Upper lobe of right lung (tissue), 1 donor: ENCODE results near the gene ITPK1. TPM values are rescaled to one million over a fixed set of nuclear protein-coding genes. Genes with fewer than 3 reads are reported as not detected.

Experiments
- ATAC-seq: fragments of 200-7000 bp; cut with Tn5 transposase; one replicate; pipeline ENCODE4 v1.9.1; 2020; ENCODE audit warnings: mild to moderate bottlenecking, moderate library complexity
- DNase-seq: peaks from one replicate; pipeline ENCODE4 v3.0.0-alpha.2; 2020
- H3K27ac ChIP-seq: fragments of 200-600 bp; one replicate; pipeline ENCODE4 v1.8.0; 2022
- H3K27me3 ChIP-seq: fragments of 200-600 bp; one replicate; pipeline ENCODE4 v1.8.0; 2022; ENCODE audit warnings: mild to moderate bottlenecking
- H3K36me3 ChIP-seq: fragments of 200-600 bp; one replicate; pipeline ENCODE4 v1.8.0; 2022
- H3K4me1 ChIP-seq: fragments of 200-600 bp; one replicate; pipeline ENCODE4 v1.8.0; 2022
- H3K4me3 ChIP-seq: fragments of 200-600 bp; one replicate; pipeline ENCODE4 v1.8.0; 2022; ENCODE audit warnings: mild to moderate bottlenecking
- H3K9me3 ChIP-seq: fragments of 200-600 bp; one replicate; pipeline ENCODE4 v1.8.0; 2022
- intact Hi-C: fragments of 100-400 bp; cut with DNase I; formaldehyde crosslinking; loops from one replicate; pipeline ENCODE4 v1.11.0; 2022
- total RNA-seq: library from RNA; stranded (reverse); fragmentation: NEBNext Ultra II Directional; extraction: Animal tissue kit (Norgen Biotek cat#: 25700); gene quantifications from one replicate; pipeline ENCODE4 v1.2.1, GENCODE V29; 2021
- TF ChIP-seq, protein P1 (sequence below): fragments of 200-600 bp; IDR thresholded peaks from one replicate; pipeline ENCODE4 v1.8.0; 2022; ENCODE audit warnings: antibody characterized with exemption
- donor health status: DM: no; HTN: yes; CAD: no; lungs with severe emphysema.

The ITPK1 gene
- total RNA-seq, 1 donor from 2014 or later = 96.9 TPM

DNA sequence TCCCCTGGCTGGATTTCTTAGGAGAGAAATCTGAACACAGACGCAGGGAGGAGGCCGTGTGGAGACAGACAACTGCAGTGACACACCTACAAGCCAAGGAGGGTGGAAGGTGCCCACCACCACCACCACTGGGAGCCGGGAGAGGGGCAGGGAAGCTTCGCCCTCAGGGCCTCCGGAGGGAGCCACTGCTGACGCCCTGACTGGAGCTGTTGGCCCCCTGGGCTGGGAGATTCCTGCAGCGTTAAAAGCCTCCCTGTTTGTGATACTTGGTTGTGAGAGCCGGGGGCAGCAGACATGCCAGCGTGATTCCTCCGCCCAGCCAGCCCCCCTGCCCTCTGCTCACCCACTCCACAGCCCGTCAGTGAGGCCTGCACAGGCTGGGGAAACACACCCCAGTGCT lies 120.8 kb downstream of the ITPK1 start:
- Histone ChIP-seq H3K9me3 (no peaks in the 10 kb centered on the region), H3K27me3 (no peaks in the 10 kb centered on the region), H3K27ac (no peak overlapping the region), H3K4me1 (no peaks in the 10 kb centered on the region), H3K36me3 (peaks cover 8% of the 10 kb centered on the region), H3K4me3 (no peak overlapping the region)
- DNase-seq (no peak), ATAC-seq (no peak)
- TF ChIP-seq, protein P1, sequence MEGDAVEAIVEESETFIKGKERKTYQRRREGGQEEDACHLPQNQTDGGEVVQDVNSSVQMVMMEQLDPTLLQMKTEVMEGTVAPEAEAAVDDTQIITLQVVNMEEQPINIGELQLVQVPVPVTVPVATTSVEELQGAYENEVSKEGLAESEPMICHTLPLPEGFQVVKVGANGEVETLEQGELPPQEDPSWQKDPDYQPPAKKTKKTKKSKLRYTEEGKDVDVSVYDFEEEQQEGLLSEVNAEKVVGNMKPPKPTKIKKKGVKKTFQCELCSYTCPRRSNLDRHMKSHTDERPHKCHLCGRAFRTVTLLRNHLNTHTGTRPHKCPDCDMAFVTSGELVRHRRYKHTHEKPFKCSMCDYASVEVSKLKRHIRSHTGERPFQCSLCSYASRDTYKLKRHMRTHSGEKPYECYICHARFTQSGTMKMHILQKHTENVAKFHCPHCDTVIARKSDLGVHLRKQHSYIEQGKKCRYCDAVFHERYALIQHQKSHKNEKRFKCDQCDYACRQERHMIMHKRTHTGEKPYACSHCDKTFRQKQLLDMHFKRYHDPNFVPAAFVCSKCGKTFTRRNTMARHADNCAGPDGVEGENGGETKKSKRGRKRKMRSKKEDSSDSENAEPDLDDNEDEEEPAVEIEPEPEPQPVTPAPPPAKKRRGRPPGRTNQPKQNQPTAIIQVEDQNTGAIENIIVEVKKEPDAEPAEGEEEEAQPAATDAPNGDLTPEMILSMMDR = no peak
- intact Hi-C loops = no loop called here

DNA sequence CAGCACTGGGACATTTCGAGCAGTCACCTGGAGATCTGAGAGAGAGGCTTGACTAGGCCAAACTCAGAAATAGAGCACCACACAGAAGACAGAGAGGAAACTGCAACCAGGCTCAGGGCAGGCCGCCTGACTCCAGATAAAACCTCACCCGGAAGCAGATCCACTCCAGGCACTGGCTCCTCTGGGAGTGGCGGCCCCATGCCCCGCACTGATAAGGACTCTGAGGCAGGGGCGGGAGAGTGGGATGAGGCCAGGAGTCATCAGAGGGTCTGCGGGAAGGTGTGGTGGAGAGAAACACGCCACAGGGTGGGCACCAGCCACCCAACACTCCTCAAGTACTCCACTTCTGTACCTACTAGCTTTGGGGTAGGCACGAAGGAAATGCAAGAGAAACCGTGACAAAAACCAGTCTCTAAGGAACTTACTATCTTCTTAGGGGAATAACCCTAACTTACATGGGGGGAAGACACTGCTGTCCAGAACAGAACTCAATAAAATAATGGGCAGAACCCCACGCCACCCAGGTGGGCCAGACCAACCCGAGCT lies 121.5 kb downstream of the ITPK1 start:
- intact Hi-C loops = no loop called here
- peak overlapping the region; percentile 61 for H3K27ac ChIP-seq
- ATAC-seq = no peak
- TF ChIP-seq, protein P1 = no peak
- peaks cover 8% of the 10 kb centered on the region for H3K36me3 ChIP-seq
- H3K27me3 ChIP-seq = no peaks in the 10 kb centered on the region
- no peaks in the 10 kb centered on the region for H3K4me1 ChIP-seq
- DNase-seq = no peak
- no peaks in the 10 kb centered on the region for H3K9me3 ChIP-seq
- no peak overlapping the region for H3K4me3 ChIP-seq

DNA sequence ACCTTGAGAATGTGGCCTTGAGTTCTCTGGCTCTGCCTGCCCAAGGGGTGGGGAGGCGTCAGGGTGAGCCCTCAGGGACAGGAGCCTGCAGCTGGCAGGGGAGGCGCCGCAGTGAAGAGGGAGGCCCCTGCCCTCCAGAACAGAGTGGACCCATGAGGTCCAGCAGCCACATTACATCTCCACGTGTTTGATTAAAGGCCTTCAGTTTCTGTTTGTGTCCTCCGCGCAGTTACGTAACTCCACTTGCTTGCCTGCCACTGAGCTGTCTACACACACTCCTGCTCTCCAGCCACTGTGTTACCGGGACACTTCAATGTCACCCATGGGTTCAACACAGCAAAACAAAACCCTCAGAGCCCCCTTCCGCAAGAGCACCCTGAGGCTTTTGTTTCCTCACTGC lies 122.4 kb downstream of the ITPK1 start:
- peak overlapping the region; percentile 61 for H3K27ac ChIP-seq
- H3K27me3 ChIP-seq = no peaks in the 10 kb centered on the region
- ATAC-seq (peak; percentile 79), DNase-seq (peak; percentile 73)
- no peaks in the 10 kb centered on the region for H3K4me1 ChIP-seq
- TF ChIP-seq, protein P1 = no peak
- H3K9me3 ChIP-seq = no peaks in the 10 kb centered on the region
- H3K36me3 ChIP-seq = peaks cover 8% of the 10 kb centered on the region
- intact Hi-C loops = no loop called here
- no peak overlapping the region for H3K4me3 ChIP-seq

DNA sequence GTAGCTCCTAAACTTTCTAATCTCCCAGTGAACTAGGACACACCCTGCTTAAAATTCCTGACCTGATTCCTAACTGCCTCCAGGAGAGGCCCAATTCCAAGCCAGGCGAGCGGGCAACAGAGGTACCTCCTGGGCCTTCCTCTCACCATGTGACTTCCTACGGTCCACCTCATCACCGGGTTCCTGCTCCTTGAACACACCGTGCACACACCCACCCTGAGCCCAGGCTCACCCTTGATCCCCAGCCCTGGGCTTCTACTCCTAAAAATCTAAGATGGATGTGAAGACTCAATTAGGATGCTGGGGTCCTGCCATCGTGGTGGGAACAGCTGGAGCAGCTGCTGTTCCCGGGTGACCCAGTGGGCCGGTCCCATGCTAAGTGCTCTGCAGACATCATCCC lies 124.2 kb downstream of the ITPK1 start:
- Histone ChIP-seq H3K27me3 (no peaks in the 10 kb centered on the region), H3K27ac (no peak overlapping the region), H3K36me3 (peaks cover 8% of the 10 kb centered on the region), H3K9me3 (no peaks in the 10 kb centered on the region), H3K4me1 (peaks cover 8% of the 10 kb centered on the region), H3K4me3 (no peak overlapping the region)
- ATAC-seq = no peak
- intact Hi-C loops = no loop called here
- TF ChIP-seq, protein P1 = no peak
- no peak for DNase-seq

DNA sequence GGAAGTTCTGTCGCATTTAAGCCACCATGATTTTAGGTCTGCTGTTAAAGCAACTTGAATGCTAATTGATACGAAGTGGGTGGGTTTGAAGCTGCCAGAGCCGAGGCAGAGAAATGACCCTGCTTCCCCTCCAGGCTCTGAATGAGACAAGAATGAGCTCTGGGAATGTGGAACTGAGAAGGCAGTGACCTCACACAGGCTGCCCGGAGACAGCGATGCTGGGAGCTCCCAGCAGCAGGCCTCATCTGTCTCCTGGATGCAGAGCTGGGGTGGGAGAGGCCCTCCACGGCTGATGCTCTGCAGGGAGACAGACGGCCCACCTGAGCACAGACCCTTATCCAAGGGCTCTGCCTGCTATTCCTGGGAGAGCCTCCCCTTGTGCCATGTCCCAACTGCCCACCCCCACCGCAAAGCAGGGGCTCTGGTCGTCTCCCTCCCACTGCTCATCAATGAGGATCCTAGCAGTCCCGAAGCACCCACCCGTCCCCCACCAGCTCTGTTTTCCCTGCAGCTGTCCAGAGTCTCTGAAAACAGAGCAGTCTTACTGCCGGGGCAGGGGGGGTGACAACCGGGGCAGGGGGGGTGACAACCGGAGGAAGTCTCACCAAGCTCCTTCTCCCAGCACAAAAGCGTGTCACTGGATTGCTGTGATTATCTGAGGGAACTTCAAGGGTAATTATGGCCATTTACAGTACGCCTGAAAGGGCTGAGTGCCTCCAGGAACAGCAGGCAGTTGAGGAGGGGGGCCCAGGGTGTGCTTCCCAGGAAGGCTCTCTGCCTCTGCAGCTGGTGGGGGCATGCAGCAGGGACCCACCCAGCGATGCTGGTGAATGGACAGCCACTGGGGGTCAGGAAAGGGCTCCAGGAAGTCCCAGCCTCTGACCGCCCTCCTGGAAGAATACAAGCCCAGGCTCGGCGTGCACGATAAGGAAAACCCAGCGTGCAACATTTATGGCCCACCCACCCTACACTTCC lies 125.0 kb downstream of the ITPK1 start:
- H3K4me1 ChIP-seq = peaks cover 13% of the 10 kb centered on the region
- intact Hi-C loops = no loop called here
- H3K27ac ChIP-seq = no peak overlapping the region
- H3K4me3 ChIP-seq = no peak overlapping the region
- ATAC-seq (no peak), DNase-seq (no peak)
- peaks cover 8% of the 10 kb centered on the region for H3K36me3 ChIP-seq
- H3K9me3 ChIP-seq = no peaks in the 10 kb centered on the region
- H3K27me3 ChIP-seq = no peaks in the 10 kb centered on the region
- TF ChIP-seq, protein P1 = no peak
